OCI-M1 (cell line): ENCODE measurements around the gene NKD2.
"Not testable (repeated sequence)": the region's sequence is repeated elsewhere in the genome, so short reads cannot be mapped to it uniquely, and the experiment has no call there.

Source experiments
- DNase-seq: peaks from one replicate; lab custom pipeline; 2025; lab: John Stamatoyannopoulos, UW

Gene NKD2

DNA sequence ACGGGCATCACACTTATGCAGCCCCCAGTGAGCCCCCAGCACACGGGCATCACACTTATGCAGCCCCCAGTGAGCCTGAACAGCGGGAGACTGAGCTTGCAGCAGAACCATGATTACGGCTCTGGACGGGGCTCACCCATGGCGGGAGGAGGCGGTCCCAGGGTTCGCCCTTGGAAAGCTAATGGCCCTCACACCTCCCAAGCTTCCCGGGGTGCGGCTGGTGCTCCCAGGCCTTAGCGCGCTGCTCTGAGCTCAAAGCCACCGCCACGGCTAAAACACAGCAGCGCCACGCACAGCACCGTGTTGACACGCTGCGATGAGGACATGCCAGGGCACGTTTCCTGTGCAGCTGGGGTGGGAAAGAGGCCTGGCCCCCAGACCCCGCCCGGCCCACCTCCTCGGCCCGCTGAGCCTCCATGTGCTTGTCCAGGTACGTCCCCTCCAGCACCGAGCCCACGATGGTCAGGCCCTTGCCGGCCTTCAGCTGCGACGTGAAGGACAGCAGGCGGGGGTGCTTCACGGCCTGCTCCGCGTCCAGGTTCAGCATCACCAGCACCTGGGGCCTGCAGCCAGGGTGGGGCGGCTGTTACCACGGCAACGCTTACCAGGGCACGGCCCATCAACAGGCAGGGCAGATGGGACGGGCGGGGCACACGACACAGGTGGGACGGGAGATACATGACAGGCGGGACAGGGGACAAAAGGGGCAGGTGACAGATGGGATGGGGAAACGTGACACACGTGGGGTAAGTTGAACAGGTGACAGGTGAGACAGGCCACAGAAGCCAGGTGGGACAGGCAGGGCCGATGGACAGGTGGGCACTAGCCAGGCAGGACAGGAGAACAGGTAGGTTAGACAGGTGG, 64.9 kb downstream of the NKD2 start:
- DNase-seq: no peak

DNA sequence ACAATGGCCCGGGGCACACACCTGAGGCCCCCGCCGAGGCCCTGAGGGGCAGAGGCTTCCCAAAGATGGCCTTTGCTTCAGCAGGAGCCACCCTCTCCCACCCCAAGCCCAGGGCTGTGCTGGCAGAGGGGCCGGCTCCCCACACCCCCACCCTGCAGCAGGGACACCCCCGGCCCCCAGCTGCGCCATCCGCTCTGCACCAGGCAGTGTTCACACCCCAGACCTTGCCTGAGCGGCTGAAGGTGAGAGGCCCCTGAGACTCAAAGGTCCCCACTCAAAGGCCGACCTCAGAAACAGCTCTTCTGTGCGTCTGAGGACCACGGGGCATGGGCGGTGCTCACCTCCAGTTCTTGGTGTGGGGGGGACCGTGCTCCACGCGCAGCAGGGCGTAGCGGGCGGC, 65.6 kb downstream of the NKD2 start:
- DNase-seq: no peak

DNA sequence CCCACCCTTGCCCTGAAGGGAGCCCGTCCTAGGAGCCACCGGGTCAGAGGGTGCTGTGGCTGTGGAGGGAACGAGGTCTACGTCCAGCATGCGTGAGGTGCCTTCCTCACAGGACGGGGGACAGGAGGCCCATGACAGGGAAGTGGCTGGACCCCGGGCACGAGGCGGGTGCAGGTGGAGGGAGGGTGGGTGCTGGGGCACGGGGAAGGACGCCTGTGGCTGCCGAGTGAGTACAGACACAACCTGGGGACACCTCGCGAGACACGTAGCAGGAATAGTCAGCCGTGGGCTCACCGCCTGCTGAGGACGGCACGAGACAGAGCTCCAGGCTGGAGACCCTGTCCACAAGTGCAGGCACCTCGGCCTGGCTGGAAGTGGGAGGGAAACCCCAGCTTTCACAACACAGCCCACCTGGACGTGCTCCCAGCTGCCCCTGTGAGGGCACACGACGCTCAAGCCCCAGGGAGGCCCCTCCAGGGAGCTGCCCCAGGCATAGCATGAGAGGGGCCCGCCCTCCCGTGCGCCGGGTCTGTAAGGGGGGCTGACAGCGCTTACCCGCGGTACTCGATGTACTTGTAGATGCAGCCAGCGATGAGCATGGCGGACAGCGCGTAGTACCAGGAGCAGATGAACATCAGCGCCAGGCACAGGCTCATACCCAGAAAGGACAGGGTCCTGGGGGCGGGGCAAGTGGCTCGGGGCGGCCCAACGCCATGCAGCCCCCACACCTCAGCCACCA, 66.4 kb downstream of the NKD2 start:
- DNase-seq: no peak

DNA sequence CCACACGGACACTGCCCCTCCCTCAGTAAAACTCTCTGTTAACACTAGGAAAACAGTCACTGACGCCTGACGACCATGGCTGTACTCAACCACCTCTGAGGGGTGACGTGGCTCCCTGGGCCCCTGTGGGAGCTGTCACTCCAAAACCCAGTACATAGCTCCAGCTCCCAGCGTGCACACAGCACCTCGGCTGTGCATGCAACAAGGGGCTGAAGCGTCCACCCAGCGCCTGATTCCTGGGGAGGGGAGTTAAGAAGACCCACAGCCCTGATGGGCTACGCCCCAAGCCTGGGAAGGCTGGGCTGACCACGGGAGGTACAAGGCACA, 66.9 kb downstream of the NKD2 start:
- DNase-seq: no peak

DNA sequence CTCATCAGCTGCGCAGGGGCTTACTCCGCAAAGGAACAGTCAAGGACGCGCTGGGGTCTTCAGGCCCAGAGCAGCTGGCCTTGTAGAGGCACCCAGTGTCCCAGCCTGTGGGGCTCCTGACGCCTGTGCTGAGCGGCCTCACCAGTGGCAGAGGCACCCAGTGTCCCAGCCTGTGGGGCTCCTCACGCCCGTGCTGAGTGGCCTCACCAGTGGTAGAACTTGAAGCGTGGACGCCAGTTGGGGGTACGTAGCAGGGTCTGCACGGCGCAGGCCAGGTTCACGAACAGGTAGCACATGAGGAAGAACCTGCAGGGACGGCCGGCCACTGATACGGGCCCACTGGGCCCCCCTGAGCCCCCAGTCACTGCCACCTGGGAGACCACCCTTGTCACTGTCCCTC, 67.3 kb downstream of the NKD2 start:
- no peak for DNase-seq

DNA sequence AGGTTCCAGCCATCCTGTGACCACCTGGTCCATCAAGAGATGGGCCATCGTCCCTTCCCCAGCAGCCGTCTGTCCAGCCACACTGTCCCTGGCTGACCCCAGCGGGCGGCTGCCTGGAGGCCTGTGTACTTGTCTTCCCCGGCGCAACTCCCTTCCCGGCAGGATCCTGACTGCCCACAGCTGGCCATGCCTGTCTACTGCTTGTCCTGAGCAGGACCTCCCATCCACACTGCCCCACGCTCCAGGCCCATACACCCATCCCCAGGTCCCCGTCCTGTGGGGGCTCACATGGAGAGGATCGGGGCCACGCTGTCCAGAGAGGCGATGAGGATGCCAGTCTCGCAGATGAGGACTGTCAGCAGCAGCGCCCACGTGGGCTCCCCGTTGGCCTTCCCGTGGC, 67.8 kb downstream of the NKD2 start:
- no peak for DNase-seq

DNA sequence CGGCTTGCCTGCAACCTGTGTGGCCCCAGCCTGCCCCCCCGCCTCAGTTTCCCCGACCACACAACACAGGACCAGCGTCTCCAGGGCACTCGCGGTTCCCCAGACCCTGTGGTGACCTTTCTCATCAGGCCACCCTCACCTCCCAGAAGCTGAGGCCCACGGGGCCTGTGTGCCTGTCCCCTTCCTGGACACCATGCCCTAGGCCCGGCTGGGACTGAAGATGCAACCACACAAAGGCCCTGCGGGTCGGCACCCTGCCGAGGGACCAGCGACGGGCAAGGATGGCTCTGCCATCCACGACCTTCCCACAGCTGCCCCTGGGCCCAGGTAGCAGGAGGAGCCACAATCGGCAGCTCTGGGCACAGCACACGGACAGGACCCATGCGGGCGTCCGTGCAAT, 68.4 kb downstream of the NKD2 start:
- no peak for DNase-seq

DNA sequence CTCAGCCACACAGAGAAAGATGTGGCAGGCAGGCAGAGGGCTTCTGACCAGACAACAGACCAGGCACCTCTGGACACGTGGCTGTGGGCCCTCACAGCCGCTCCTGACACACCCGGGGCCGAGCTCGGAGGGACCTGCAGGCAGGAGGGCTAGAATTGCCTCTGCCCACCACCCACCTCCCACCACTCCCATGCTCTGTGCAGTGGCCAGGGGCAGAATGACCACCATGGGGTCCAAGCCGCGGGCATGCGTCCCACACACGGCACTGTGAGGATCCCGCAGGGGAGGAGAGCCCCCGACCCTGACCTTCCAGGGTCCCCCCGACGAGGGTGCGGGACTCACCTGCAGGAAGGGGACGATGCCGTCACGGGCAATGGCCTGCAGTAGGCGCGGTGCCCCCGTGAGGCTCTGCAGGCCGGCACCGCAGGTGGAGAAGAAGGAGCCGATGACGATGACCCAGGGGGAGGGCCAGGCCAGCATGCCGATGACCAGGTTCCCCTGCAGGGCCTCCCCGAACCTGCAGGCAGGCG, 69.0 kb downstream of the NKD2 start:
- DNase-seq: no peak

DNA sequence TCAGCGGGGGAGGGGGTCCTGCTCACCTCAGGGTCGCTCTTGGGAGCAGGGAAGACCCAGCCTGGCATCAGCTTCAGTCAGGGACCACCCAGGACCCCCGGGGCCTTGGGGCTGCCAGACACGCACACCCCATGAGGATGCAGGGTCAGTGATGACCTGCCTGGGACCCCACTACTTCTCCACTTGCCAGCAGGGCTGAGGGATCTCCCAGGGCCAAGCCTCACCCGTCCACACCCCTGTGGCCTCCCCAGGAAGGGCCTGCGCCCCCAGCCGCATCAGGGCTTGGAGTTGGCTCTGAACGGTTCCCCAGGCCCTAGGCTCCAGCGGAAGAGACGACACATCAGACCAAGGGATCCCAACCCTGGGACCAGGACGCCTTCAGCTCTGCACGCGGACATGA, 69.6 kb downstream of the NKD2 start:
- DNase-seq: no peak

DNA sequence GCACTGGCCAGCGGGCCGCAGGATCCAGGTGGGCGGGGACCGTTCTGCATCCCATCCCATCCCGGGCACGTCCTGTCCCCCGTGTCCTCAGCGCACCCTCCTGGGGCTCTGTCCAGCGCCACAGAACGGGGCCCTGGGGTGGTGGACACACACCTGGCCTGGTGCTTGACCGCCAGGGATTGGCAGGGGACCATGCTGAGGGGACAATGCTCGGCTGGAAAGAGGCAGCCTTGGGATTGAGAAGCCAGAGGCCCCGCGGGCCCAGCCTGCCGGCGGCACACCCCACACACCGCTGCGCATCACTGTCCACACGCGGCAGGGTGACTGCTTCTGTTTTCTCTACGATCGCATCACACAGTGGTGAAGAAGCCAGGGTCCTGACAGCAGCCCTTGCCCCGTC, 70.2 kb downstream of the NKD2 start:
- DNase-seq: no peak

DNA sequence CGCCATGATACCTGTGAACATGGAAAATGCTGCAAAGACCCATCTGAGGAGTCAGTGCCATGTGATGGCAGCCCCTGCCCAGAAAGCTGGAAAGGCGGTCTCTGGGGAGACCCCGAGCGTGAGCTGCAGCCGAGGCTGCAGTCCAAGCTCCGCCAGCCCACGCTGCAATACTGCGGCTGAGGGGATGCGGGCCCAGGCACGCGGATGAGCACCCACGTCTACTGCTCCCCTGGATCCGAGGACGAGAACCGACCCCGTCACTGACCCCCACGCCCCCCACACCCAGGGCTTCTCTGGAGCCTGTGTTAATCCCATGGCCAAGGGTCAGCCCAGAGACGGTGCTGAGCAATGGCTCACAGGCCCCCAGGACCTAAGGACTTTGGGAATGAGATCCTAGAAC, 70.9 kb downstream of the NKD2 start:
- no peak for DNase-seq

DNA sequence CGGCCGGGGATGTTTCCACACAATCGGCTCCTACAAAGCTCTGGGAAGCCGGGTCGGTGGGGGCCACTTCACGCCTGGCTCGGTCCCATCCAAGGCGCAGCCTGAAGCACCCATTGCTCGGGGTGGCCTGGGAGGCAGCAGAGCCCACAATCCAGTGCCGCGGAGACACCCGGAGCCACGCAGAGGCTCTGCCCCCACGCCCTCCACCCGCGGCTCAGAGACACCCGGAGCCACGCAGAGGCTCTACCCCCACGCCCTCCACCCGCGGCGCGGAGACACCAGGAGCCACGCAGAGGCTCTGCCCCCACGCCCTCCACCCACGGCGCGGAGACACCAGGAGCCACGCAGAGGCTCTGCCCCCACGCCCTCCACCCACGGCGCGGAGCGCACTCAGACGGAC, 71.4 kb downstream of the NKD2 start:
- DNase-seq: no peak

DNA sequence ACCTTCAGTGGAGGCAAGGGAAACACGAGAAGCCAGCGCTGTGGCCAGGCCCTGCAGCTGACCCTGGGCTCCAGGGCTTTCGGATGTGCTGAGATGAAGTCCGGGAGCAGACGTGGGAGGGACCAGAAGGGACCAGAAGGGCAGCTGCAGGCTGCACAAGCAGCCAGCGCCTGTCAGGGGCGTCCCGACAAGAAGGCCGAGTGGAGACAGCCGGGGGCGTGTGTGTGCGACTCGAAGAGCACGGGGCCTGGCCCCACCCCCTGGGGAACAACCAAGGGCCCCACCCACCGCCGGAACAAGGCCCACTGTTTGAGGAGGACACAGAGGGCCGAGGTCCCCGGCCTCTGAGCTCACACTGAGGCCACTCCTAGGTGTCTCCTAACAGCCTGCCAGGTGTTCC, 71.8 kb downstream of the NKD2 start:
- no peak for DNase-seq

DNA sequence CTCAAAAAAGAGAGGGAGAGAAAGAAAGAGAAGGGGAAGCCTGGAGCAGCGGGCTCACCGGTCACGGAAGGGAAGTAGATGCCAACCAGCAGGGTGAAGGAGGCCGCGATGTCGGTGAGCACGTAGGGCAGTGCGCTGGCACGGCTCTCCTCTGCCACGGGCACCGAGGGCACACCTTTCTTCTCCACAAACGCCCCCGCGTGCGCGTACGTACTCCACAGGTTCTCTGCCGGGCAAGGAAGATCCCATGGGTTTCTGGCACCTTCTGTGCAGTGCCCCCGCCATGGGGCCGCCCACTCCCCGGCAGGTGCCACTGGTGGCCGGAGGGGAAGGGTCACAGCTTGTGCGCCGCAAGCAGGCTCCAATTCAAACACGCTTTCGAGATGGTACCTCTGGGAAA, 72.9 kb downstream of the NKD2 start:
- no peak for DNase-seq

DNA sequence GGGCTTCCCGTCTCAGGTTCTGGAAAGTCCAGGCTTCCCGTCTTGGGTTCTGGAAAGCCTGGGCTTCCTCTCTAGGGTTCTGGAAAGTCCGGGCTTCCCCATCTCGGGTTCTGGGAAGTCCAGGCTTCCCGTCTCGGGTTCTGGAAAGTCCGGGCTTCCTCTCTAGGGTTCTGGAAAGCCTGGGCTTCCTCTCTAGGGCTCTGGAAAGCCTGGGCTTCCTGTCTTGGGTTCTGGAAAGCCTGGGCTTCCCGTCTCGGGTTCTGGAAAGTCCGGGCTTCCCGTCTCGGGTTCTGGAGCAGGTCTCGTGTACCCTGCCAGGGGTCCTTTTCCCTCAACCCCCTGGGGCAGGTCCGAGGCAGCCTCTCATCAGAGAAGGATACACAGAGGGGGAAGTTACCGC, 74.4 kb downstream of the NKD2 start:
- not testable (repeated sequence) for DNase-seq

DNA sequence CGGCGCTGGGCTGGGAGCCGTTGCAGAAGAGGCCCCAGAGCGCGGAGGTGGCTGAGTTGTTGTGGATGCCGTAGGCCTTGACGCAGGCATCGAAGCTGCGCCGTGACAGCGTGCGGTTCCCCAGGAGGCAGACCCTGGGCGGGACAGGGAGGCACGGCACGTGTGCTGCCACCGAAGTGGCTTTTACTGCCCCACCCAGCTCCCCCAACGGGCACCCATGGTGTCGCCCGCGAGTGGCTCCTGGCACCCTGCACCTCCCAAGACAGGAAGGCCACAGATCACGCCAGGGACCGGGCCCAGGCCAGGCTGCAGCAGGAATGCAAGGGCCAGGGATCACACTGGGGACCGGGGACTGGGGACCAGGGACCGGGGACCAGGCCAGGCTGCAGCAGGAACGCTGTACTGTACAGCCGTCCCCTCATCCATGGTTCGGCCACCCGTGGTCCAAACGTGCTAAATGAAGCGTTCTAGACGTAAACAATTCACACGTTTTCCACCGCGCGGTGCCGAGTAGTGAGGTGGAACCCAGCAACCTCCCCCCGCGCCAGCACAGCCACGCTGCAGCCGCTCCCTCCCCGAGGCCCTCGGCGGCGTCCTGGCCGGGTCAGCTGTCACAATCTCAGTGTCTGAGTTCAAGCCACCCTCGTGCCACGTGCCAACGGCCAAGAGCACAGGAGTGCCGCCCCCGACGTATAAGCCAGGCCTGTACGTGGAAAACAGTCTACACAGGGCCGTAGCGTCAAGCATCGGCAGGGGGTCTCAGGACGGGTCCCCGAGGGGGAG, 75.4 kb downstream of the NKD2 start:
- DNase-seq: no peak

DNA sequence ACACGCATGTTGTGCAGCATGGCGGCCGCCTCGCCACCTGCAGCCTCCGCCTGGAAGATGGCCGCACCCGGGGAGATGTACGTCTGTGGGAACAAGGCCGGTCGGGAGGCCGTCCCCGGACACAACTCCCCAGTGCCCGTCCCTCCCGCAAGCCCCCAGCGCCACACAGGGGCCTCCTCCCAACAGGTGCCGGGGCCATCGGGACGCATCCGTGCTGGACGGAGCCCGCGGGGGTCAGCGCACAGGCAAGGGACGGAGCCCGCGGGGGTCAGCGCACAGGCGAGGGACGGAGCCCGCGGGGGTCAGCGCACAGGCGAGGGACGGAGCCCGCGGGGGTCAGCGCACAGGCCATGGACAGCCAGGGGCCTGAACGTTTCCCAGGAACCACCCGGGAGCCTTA, 76.8 kb downstream of the NKD2 start:
- no peak for DNase-seq

DNA sequence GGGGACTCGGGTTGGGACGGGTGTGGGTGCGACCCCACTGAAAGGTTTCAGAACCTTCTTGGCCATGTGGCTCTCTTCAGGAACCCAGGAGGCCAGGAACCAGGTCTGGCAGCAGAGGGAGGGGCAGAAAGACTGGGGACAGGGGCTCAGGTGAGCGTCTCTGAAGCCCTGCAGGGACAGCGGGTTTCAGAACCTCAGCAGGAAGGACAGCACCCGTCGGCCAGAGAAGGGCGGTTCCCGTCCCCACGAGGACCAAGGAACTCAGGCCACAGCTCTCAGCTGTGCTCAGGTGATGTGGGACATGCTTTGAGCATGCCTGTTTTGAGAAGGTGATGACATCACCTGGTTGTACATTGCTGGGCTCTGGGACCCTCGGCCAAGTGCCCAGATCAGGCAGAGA, 77.5 kb downstream of the NKD2 start:
- no peak for DNase-seq

DNA sequence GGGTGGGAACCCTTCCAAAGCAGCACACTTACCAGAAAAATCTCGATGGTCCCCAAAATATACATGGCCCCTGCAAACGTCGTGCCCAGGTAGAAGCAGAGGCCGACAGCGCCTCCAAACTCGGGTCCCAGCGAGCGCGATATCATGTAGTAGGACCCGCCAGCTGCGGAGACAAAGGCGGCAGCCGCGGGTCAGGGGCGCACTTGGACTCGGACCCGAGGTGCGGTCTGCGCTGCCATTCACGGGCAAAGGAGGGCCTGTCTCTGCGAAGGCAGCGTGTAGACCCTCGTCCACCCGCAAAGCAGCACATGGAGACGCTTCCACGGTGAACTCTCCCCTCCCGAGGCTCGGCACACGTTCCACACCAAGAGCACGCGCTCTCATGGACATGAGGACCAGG, 78.3 kb downstream of the NKD2 start:
- no peak for DNase-seq

DNA sequence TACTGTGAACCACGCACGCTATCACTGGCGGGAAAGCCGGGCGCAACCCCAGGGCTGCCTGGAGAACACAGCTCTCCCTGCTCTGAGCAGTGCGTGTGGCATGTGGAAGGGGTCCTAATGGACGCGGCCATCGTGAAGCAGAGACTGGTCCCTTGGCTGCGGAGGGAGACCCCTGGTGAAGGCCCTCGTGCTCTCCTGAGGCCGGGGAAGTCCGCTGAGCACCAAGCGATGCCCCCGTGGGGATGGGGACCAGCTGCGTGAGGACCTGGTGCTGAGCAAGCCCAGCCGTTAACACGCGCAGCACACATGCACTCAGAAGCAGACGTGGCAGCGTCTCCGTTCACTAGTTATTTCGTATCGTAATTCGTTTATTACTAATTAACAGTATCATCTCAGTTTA, 78.8 kb downstream of the NKD2 start:
- DNase-seq: no peak

DNA sequence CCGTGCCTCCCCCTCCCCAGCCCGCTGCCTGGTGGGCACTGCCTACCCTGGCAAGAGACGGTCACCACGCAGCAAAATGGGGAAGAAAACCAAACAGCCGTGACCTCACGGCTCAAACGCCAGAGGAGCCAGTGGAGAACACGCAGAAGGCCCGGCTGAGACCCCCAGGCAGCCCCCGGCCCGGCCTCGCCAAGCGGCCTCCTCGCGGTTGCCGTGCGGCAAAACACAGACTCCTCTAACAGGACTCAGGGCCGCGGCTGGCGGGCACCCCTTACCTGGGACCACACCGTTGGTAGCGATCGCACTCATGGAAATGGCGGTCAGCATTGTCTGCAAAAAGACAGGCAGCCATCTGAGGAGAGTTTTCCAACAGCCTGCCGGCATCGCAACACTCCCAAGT, 79.4 kb downstream of the NKD2 start:
- no peak for DNase-seq
